Renal cortex interstitium (tissue), 3 donors: ENCODE data around the gene AFF4. TPM values are rescaled to one million over a fixed set of nuclear protein-coding genes. Genes with fewer than 3 reads are reported as not detected.

ENCODE experiments used
- polyA plus RNA-seq, 3 donors: library from polyadenylated mRNA; unstranded; fragments of 120-200 nt; gene quantifications; one replicate each; pipeline ENCODE4 v1.2.1, GENCODE V29; 2013; ENCODE audit not compliant: insufficient read length in 3 of 3

The AFF4 gene
- polyA plus RNA-seq, 3 donors = 57.0 to 75.3 (median 69.6) TPM

Other genes starting within 250 kb of the AFF4 start
- 10 to 100 TPM; 20.8 to 24.6 (median 21.3) TPM for gene KIF3A, start 226.1 kb downstream of the AFF4 start, polyA plus RNA-seq
- gene CCNI2, start 216.2 kb downstream of the AFF4 start, polyA plus RNA-seq = 1 to 10 TPM; 3.0 to 3.8 (median 3.7) TPM
- 10 to 100 TPM; 78.6 to 82.1 (median 79.2) TPM for gene SEPTIN8, start 186.4 kb downstream of the AFF4 start, polyA plus RNA-seq
- 1 to 10 TPM; 3.0 to 5.3 (median 4.4) TPM for gene SOWAHA, start 150.3 kb downstream of the AFF4 start, polyA plus RNA-seq
- gene SHROOM1, start 133.0 kb downstream of the AFF4 start, polyA plus RNA-seq = 10 to 100 TPM; 10.8 to 26.7 (median 14.1) TPM
- gene GDF9, start 97.2 kb downstream of the AFF4 start, polyA plus RNA-seq = 1 to 10 TPM; 1.3 to 2.1 (median 1.7) TPM
- gene UQCRQ, start 97.0 kb downstream of the AFF4 start, polyA plus RNA-seq = 100 to 1,000 TPM; 202 to 236 (median 231) TPM
- gene LEAP2, start 90.0 kb downstream of the AFF4 start, polyA plus RNA-seq = 1 to 10 TPM; 2.5 to 6.6 (median 5.7) TPM
- 10 to 100 TPM; 28.8 to 36.8 (median 30.5) TPM for gene ZCCHC10, start 62.9 kb upstream of the AFF4 start, polyA plus RNA-seq
- 100 to 1,000 TPM; 124 to 153 (median 134) TPM for gene HSPA4, start 88.4 kb upstream of the AFF4 start, polyA plus RNA-seq